A673 (cell line): Measurements from ENCODE around the gene NDUFA13.

ENCODE experiments used
- EZH2 ChIP-seq: fragments of 200-600 bp; sonication (generic); IDR thresholded peaks from 2 replicates; pipeline ENCODE4 v1.6.1; 2017; ENCODE audit warnings: borderline replicate concordance, low read depth, mild to moderate bottlenecking, mixed read lengths, antibody characterized with exemption, low read length; ENCODE audit not compliant: poor library complexity, severe bottlenecking
- TF ChIP-seq, protein P1 (sequence below): fragments of 300-800, 200-600 bp; sonication (generic); conservative IDR thresholded peaks from 2 replicates; pipeline ENCODE4 v1.5.1; 2017; ENCODE audit warnings: low read depth, mild to moderate bottlenecking, antibody characterized with exemption, low read length, moderate library complexity, mixed read lengths

DNA sequence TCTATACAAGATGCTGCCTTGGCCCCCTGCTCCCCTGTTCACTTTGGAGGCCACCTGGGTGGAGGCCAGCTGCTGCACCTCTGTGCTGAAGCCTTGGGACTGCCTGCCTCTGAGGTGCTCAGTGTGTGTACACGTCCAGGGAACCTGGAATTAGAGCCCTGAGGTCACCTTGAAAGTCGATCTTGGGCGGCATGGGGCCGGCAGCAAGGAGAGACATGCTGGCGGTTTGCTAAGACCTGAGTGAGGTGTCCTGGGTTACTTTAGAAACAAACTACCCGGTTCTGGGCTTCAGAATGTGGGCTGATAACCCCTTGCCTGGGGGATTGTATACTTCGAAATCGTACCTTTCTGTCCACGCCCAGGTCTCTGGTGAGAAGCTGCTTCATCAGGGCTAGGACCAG lies 26.2 kb upstream of the NDUFA13 start:
- TF ChIP-seq, protein P1, sequence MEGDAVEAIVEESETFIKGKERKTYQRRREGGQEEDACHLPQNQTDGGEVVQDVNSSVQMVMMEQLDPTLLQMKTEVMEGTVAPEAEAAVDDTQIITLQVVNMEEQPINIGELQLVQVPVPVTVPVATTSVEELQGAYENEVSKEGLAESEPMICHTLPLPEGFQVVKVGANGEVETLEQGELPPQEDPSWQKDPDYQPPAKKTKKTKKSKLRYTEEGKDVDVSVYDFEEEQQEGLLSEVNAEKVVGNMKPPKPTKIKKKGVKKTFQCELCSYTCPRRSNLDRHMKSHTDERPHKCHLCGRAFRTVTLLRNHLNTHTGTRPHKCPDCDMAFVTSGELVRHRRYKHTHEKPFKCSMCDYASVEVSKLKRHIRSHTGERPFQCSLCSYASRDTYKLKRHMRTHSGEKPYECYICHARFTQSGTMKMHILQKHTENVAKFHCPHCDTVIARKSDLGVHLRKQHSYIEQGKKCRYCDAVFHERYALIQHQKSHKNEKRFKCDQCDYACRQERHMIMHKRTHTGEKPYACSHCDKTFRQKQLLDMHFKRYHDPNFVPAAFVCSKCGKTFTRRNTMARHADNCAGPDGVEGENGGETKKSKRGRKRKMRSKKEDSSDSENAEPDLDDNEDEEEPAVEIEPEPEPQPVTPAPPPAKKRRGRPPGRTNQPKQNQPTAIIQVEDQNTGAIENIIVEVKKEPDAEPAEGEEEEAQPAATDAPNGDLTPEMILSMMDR: no peak
- TF ChIP-seq EZH2: no peak
